Activated CD4-positive, alpha-beta T cell treated with anti-CD3 and anti-CD28 coated beads for 48 hours (primary cell): ENCODE measurements around the gene PDE9A.

ENCODE experiments used
- DNase-seq: peaks from one replicate; pipeline ENCODE4 v3.0.0-alpha.2; 2020

Gene PDE9A

DNA sequence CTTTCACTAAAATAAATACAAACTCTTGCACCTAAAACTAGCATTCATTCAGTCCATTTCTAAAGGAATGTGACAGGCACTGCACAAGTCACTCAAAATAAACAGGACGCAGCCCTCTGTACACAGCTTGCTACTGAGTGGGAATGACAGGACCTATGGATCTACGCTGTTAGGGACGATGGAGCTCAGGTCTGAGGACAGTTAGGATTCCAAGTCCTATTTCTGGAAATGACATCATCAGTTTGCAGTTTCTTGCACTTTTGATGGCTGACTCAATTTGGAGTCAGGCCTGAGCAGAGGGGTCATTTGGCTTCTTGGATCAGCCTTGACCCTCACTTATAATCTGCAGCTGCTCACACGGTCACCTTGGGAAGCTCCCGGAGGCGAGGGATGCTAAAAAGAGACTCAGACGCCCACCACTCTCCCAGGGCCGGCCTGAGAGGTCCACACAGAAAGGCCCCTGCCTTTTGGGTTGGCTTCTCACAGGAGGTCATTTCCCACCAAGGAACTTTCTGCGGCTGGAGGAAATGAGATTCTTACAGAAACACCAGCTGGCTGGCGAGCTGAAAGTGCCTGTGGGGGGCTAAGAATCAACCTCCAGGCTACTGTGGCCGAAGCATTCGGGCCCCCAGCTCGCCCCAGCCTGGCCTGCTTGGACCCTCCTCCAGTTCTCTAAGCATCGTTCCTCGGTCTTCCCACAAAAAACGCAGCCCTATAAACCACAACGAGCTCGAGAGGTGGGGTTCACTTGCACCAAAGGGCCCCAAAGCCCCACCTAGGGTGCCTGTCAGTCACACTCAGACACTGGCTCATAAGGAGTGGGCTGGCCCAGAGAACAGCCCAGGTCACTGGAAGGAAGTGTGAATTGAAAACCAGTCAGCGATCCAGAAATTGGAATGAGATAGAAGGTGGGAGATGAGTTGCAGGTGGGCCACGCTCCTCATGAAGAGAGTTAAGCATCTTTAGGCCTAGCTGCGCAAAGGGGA, 8.9 kb upstream of the PDE9A start:
- DNase-seq: no peak

DNA sequence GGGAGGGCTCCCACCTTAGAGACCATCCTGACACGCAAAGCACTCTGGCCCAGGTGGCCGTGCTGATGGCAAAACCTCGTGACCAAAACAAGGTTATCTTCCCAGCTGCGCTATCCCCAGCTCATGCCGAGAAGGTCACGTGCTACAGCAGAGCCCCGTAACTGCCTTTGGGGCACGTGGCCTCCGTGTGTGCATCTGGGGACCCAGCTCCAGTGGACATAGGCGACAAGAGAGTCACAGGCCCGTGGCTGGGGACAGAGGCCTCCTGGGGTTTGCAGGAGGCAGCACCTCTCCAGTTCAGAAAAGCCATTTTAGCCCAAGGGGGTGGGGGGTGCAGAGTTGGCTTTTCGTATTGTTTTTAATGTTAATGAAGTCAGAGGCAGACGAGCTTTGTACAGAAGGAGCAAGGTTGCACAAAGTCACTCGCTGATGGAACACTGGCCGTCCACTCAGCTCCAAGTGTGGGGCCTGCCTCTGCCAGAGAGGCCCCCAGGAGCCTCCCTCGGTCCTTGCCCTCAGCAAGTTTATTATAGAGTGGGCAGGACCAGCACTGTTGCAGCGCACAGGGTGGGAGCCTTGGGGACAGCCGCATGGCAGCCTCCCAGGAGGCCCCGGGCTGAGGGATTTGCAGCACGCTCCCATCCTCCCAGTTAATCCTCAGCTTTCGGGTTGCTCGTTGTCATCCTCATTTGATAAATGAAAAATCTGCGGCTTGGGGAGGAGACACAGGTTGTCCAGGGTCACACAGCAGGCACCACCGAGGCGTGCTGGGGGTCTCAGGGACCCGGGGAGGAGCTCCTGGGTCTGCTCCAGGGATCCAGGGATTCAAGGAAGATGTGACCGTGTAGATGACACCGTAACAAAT, 8.0 kb upstream of the PDE9A start:
- DNase-seq: no peak

DNA sequence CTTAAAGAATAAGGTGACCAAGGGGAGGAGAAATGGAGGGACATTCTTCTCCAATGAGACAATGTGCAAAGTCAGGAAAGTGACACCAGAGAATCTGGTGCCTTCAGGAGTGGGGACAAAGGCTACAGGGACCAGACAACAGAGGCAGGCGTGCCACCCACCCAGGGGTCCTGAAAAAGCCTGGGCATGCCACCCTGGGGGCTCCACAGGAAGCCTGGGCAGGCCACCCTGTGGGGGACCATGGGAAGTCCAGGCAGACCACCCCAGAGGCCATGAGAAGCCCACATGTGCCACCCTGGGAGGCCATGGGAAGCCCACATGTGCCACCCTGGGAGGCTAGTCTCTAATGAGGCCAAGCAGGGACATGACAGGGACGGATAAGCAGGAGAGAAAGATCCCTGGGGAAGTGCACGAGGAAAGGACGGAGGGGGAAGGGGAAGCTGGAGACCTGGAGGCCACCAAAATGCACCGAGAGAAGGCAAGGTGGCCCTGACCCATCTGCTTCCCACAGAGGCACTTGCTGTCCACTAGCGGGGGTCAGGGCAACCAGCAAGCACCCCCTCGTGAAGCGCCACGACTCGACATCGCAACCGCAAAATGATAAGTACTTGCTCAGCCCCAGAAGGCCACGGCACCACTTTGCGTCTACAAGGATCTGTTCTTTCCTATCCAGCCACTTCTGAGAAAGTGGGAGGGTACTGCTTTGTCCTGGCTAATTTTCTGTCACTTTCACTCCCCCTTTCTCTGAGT, 7.2 kb upstream of the PDE9A start:
- DNase-seq: no peak

- DNase-seq: no peak
These were observed 6.6 kb upstream of the PDE9A start for GRCh38 chr21:42646836-42647235.

DNA sequence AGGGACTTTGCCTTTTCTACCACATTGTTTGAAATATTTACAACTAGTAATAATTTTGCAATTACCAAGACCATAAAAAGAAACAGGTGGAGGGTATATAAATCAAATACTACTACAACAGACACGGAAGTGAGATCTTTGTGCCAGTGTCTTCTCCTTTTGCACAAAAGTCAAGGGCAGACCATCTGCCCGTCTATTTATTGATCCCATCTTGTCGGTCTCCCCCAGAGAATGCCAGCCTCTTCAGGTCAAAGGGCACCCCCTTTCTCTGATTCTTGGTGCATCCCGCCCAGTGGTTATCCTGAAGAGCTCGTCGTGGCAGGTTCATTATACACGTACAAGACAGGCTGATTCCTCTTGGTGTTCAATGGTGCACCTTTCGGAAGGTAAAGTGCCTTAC, 4.8 kb upstream of the PDE9A start:
- no peak for DNase-seq

DNA sequence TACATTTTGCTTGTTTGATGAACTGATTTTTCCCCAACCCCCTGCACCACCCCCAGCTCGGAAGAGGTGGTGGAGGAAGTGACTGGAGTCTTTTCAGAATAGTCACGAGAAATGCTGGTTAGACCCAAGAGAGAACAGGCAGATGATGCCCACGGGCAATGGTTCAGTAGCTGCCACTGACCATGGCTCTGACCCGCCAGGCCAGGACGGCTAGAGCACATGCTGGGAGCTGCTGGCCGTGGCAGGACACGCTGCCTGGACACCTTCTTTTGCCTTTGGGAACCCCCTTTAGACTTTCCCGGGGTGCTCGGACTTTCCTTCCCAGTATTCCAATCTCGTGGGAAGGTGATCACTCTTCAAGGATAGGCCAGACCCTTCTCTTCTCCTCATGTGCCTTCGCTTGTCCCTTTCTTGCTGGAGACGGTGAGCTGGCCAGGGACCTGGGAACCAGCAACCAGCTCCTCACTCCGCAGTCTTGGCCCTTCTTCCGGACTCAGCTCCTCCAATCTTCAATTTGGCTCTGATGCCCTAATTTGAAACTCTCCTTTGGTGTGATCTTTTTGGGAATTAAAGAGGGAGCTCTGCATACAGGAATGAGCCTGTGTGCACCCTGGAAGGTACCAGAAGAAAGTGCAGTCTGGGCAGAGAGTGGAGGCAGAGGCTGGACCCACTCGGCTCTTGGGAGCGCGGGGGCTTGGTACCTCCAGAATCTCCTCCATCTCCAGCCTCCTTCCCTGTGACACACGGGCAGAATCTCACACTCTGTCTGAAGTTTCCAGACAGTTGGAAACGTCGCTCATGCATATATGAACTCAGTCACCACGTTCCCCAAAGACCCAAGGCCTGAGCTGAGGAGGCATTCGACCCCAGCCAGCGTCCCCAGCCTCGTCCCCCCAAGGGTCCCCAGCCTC, 4.0 kb upstream of the PDE9A start:
- DNase-seq: no peak

DNA sequence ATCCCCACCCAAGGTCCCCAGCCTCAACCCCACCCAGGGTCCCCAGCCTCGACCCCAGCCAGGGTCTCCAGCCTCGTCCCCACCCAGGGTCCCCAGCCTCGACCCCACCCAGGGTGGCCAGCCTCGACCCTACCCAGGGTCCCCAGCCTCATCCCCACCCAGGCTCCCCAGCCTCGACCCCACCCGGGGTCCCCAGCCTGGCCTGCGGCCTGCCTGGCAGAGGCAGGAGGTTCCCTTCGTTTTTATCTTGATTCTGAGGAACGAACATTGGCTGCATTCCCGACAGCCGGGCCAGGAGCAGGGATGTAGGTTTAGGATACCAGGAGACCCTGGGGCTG, 3.4 kb upstream of the PDE9A start:
- DNase-seq: no peak

- no peak for DNase-seq
These were observed 2.7 kb upstream of the PDE9A start for GRCh38 chr21:42650441-42651421.

DNA sequence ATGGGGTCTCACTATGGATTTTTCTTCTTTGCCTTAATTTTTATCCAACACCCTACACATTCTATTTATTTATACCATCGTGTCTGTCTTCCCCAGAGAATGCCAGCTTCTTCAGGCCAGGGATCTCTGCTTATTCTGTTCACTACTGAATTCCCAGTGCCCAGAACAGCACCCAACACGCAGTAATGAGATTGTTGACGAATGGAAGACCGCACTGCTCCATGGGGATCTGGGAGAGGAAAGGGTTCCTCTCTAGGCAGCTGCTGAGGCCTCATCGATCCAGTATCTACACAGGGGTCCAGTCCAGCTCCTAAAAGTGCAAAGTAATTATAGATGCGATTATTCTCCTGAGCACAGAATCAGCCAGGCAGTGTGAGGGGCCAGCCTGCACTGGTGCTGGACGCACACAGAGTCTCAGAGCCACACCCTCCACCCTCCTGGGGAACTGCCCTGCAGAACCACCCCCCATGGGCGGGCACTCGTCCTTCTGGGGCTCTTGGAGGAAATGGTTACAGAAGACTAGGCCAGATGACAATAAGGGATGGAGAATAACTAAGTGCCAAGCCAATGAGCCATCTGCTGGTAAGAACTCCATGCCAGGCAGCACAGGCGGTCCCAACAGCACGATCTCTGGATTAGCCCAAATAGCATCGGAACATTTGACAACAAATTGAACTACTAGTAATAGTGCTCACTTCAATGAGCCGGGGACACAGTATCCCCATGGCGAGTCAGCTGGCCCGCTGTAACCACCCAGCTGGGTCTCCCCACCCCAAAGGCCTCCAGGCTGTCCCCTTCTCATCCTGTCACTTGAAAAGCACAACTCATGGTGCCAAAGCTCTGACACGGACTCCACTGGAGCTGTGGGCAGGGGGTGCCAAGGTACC, 1.7 kb upstream of the PDE9A start:
- no peak for DNase-seq

DNA sequence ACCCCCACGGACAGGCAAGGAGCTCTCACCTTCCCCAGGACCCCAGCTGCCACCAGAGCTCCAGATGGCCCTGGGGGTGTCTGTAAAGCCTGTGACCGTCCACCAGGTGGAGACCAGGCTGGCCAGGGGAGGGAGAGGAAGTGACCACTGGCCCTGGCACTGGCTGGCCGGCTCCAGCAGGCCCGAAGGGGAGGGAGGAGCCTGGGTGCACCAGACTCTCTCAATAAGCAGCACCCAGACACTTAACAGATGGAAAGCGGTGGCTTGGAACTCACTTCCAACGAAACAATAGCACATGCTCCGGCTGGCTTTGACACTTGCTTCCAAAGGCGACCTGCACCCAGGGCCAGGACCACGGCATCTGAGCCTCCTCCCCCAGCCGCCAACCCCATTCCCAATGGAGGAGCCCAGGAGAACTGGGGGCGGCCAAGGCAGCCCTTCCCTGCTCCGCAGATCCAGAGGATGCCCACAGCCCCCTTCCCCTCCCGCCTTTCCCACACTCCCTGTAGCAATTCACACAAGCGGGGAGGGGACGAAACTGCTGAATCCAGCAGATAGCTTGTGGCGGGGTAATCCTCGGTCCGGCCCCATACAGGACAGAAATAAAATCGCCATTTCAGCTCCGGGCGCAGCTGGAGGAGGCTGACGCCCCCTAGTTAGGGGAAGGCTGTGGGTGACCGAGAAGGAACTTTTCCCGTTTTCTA, 742 bp upstream of the PDE9A start:
- no peak for DNase-seq

- no peak for DNase-seq
These were observed 925 bp downstream of the PDE9A start for GRCh38 chr21:42654179-42654912.

GRCh38 chr21:42654913-42655795, 1.7 kb downstream of the PDE9A start:
- DNase-seq: peak; percentile 32

- DNase-seq: no peak
These were observed 2.7 kb downstream of the PDE9A start for GRCh38 chr21:42655796-42656770.

GRCh38 chr21:42656872-42657271, 3.5 kb downstream of the PDE9A start:
- DNase-seq: no peak

DNA sequence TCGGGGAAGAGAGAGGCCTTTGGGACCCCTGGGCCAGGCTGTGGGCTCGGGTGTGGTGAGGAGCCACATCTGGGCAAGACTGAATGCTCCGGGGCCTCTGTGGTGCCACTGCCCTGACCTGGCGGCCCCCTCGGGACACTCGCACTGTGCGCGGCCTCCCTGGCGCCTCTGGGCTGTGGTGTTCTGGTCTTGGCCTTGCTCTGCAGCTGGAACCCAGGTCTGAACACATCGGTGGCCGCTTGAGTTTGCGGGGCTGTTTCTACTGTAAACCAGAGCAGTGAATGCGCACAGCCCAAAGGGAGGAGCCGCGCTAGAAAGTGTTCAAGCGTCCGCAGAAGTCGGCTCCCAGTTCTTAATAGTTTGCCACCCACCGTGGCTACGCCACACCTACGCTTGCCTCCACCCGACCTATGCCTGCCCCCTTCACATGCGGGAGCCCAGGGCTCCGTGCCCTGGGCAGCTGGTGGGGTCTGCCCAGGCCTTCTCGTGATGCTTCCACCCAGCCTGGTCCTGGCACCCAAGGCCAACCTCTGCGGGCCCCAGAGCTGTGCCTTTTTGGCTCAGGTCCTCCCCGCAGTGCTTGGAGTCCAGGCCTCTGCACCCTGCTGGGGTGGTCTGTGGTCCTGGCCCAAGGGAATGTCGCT, 4.4 kb downstream of the PDE9A start:
- no peak for DNase-seq
